A673 (cell line): ENCODE data around the gene GRM5. TPM values are rescaled to one million over a fixed set of nuclear protein-coding genes. Genes with fewer than 3 reads are reported as not detected.

Source experiments
- BruUV-seq: library from RNA; stranded (reverse); fragments of 400-500 nt; replicated peaks from 2 replicates; lab custom pipeline; 2021; lab: Mats Ljungman, UMichigan
- CTCF ChIA-PET: fragments of 300-600 bp; sonication (Branson Sonifier 250); formaldehyde crosslinking; loops from one replicate; lab custom pipeline; 2022; ENCODE audit warnings: antibody characterized with exemption; lab: Charles Lee
- POLR2A ChIA-PET: fragments of 300-600 bp; sonication (Branson Sonifier 250); formaldehyde crosslinking; loops from one replicate; lab custom pipeline; 2022; ENCODE audit warnings: antibody characterized with exemption; ENCODE audit not compliant: low non-redundant PET; lab: Charles Lee
- DNase-seq: peaks from one replicate; pipeline ENCODE4 v3.0.0-alpha.2; 2015; ENCODE audit warnings: low spot score
- H3K27ac ChIP-seq: fragments of 200-600 bp; sonication (generic); 2 replicates; pipeline ENCODE4 v1.5.1; 2016; ENCODE audit warnings: mixed run types, low read depth, mild to moderate bottlenecking, mixed read lengths, antibody characterized with exemption, low read length; ENCODE audit not compliant: poor library complexity, severe bottlenecking
- H3K27me3 ChIP-seq: fragments of 200-600 bp; sonication (generic); replicated peaks from 2 replicates; pipeline ENCODE4 v1.6.1; 2017; ENCODE audit warnings: mixed run types, low read depth, mild to moderate bottlenecking, mixed read lengths, antibody characterized with exemption, low read length; ENCODE audit not compliant: insufficient read depth, poor library complexity
- H3K36me3 ChIP-seq: fragments of 200-600 bp; sonication (generic); 2 replicates; pipeline ENCODE4 v1.6.1; 2016; ENCODE audit warnings: mixed run types, mild to moderate bottlenecking, mixed read lengths, antibody characterized with exemption, low read length; ENCODE audit not compliant: insufficient read depth, poor library complexity, severe bottlenecking
- H3K4me1 ChIP-seq: fragments of 200-600 bp; sonication (generic); 2 replicates; pipeline ENCODE4 v1.6.1; 2017; ENCODE audit warnings: mixed run types, mild to moderate bottlenecking, mixed read lengths, antibody characterized with exemption, low read length; ENCODE audit not compliant: insufficient read depth, poor library complexity, severe bottlenecking
- H3K4me3 ChIP-seq: fragments of 200-600 bp; sonication (generic); 2 replicates; pipeline ENCODE4 v1.5.1; 2016; ENCODE audit warnings: low read depth, mixed run types, mild to moderate bottlenecking, mixed read lengths, low read length; ENCODE audit not compliant: poor library complexity, severe bottlenecking
- H3K9me3 ChIP-seq: fragments of 200-600 bp; sonication (generic); 2 replicates; pipeline ENCODE4 v1.6.1; 2016; ENCODE audit warnings: mixed run types, low read depth, mild to moderate bottlenecking, mixed read lengths, antibody characterized with exemption, low read length; ENCODE audit not compliant: poor library complexity, severe bottlenecking
- EZH2 ChIP-seq: fragments of 200-600 bp; sonication (generic); IDR thresholded peaks from 2 replicates; pipeline ENCODE4 v1.6.1; 2017; ENCODE audit warnings: borderline replicate concordance, low read depth, mild to moderate bottlenecking, mixed read lengths, antibody characterized with exemption, low read length; ENCODE audit not compliant: poor library complexity, severe bottlenecking
- intact Hi-C: fragments of 100-400 bp; cut with micrococcal nuclease; formaldehyde crosslinking; loops from one replicate; pipeline ENCODE4 v1.10.0; 2022; ENCODE audit not compliant: unreplicated experiment
- total RNA-seq: library from RNA; stranded (reverse); gene quantifications from 2 replicates; pipeline ENCODE4 v1.2.3, GENCODE V29; 2021
- TF ChIP-seq, protein P1 (sequence below): fragments of 300-800, 200-600 bp; sonication (generic); conservative IDR thresholded peaks from 2 replicates; pipeline ENCODE4 v1.5.1; 2017; ENCODE audit warnings: low read depth, mild to moderate bottlenecking, antibody characterized with exemption, low read length, moderate library complexity, mixed read lengths

The GRM5 gene
- total RNA-seq, 1 experiment from 2014 or later: not detected

DNA sequence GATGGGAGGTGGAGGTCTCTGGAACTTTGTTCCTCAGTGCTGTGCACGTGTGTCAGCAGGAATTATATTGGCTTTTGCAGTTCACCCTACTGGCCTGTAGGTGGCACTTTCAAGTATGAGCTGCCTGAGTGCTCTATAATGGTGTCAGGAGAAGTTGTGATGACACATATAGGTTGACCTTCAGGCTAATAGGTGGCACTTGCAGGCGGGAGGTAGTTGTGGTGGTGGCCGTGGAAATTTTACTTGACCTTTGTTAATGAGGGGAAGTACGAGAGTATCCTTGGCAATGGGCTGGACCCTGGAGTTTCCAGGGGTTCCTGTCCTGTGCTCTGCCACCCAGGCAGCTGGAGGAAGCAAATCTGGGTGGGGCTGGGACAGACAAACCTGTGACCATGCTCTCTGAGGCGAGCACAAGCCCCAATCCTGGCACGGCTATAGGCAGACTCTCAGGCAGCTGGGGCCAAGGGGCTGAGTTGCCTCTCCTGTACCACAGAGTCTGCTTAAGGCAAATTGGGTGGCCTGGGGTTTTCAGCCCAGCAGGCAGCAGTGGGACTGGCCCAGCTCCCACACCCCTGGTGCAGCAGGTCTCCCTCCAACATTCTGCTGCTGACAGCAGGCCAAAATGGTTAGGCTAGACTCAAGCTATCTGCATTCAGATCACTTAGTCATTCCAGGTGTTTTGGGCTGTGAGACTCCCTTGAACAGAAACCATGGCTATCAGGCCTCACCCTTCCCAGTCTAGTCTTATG lies 580.7 kb downstream of the GRM5 start:
- H3K4me1 ChIP-seq: no peaks in the 10 kb centered on the region
- POLR2A ChIA-PET: no interaction called here
- TF ChIP-seq, protein P1, sequence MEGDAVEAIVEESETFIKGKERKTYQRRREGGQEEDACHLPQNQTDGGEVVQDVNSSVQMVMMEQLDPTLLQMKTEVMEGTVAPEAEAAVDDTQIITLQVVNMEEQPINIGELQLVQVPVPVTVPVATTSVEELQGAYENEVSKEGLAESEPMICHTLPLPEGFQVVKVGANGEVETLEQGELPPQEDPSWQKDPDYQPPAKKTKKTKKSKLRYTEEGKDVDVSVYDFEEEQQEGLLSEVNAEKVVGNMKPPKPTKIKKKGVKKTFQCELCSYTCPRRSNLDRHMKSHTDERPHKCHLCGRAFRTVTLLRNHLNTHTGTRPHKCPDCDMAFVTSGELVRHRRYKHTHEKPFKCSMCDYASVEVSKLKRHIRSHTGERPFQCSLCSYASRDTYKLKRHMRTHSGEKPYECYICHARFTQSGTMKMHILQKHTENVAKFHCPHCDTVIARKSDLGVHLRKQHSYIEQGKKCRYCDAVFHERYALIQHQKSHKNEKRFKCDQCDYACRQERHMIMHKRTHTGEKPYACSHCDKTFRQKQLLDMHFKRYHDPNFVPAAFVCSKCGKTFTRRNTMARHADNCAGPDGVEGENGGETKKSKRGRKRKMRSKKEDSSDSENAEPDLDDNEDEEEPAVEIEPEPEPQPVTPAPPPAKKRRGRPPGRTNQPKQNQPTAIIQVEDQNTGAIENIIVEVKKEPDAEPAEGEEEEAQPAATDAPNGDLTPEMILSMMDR: peak; percentile 91
- no peak for TF ChIP-seq EZH2
- peak; percentile 68 for DNase-seq
- no peak overlapping the region for H3K27ac ChIP-seq
- no TSS peak for BruUV-seq
- no peaks in the 10 kb centered on the region for H3K27me3 ChIP-seq
- H3K4me3 ChIP-seq: no peak overlapping the region
- no peaks in the 10 kb centered on the region for H3K36me3 ChIP-seq
- CTCF ChIA-PET: interaction anchor here (0.6 to 1.2 kb wide), 5 partner anchors 12 to 763 kb away, joined by 3 to 6 read pairs (median 4); no protein-coding TSS in a partner anchor
- intact Hi-C loops: loop anchor here (2.0 kb wide), 1 partner anchor 60 kb away; no protein-coding TSS in a partner anchor
- H3K9me3 ChIP-seq: no peaks in the 10 kb centered on the region

DNA sequence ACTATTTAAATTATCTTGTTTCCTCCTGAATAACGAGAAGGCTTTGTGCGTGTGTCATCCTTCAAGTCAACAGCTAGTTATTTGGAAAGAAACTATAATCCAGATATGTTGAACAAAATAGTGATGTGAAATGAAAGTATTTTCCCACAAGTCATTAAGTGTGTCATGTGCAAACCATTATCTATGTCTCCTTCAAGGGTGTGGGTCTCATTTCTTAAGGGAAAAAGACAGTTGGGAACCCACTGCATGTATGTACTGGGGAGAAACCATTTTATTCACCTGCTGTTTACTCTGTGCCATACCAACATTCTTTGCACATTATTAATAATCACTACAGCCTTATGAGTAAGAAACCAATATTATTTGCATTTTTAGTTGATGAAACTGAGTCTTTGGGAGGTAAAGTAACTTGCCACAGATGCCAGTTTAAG lies 582.9 kb downstream of the GRM5 start:
- CTCF ChIA-PET: no interaction called here
- no peak overlapping the region for H3K27ac ChIP-seq
- DNase-seq: no peak

DNA sequence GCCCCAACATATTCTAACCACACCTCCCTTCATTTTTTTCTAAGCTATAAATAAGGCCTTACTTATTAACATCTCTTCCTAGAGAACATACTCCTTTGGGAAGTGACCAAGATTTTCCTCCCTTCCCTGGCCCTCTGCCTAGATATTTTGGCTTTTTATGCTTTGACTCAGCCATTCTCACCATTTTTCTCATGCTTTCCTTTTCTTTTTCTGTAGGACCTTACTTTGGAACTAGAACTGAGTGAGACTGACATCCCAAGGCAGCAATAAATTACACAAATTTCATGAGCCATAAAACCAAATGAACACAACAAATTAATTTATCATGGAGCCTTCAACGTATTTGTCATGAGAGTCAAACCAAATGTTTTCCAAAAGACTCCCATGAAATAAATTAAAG lies 585.6 kb downstream of the GRM5 start:
- Histone ChIP-seq H3K4me1 (no peaks in the 10 kb centered on the region), H3K27ac (no peak overlapping the region), H3K4me3 (no peak overlapping the region), H3K36me3 (no peaks in the 10 kb centered on the region), H3K9me3 (no peaks in the 10 kb centered on the region), H3K27me3 (no peaks in the 10 kb centered on the region)
- intact Hi-C loops: no loop called here
- DNase-seq: peak; percentile 32
- TF ChIP-seq, protein P1: no peak
- TF ChIP-seq EZH2: no peak
- POLR2A ChIA-PET: no interaction called here
- no TSS peak for BruUV-seq
- CTCF ChIA-PET: no interaction called here

More for the DNA sequence above, 582.9 kb downstream of the GRM5 start:
- Histone ChIP-seq H3K9me3 (no peaks in the 10 kb centered on the region), H3K36me3 (no peaks in the 10 kb centered on the region), H3K4me1 (no peaks in the 10 kb centered on the region), H3K4me3 (no peak overlapping the region), H3K27me3 (no peaks in the 10 kb centered on the region)
- BruUV-seq: no TSS peak
- TF ChIP-seq EZH2: no peak
- TF ChIP-seq, protein P1: no peak
- POLR2A ChIA-PET: no interaction called here
- intact Hi-C loops: no loop called here
